H1 (cell line): ENCODE results near the gene IL17RE.

Source experiments
- BACH1 ChIP-seq: IDR thresholded peaks from 2 replicates; pipeline ENCODE4 v1.6.1; 2012; ENCODE audit warnings: low read length, improper control_type of control experiment
- EP300 ChIP-seq, 2 experiments: IDR thresholded peaks; 1 replicate in 1 of 2; 2 replicates in 1 of 2; pipeline ENCODE4 v1.6.1; 2011 to 2012; ENCODE audit warnings: low read depth in 2 of 2, low read length in 2 of 2, mild to moderate bottlenecking in 2 of 2, borderline replicate concordance in 1 of 2, inconsistent platforms in 1 of 2, moderate library complexity in 1 of 2
- GABPA ChIP-seq: IDR thresholded peaks from 2 replicates; pipeline ENCODE4 v1.6.1; 2011; ENCODE audit warnings: mild to moderate bottlenecking, low read length, moderate library complexity, borderline replicate concordance; ENCODE audit not compliant: insufficient read depth
- KDM1A ChIP-seq: fragments of 200-600, 300-600 bp; sonication (generic); IDR thresholded peaks from 2 replicates; pipeline ENCODE4 v1.7.1; 2016; ENCODE audit warnings: mild to moderate bottlenecking, low read length, borderline replicate concordance
- RBBP5 ChIP-seq: IDR thresholded peaks from 2 replicates; pipeline ENCODE4 v1.7.1; 2012; ENCODE audit warnings: low read depth, mild to moderate bottlenecking, inconsistent platforms, low read length, moderate library complexity, borderline replicate concordance
- RXRA ChIP-seq: IDR thresholded peaks from 2 replicates; pipeline ENCODE4 v1.6.1; 2011; ENCODE audit warnings: low read depth, mild to moderate bottlenecking, low read length, moderate library complexity; ENCODE audit not compliant: insufficient read depth
- SP2 ChIP-seq: IDR thresholded peaks from 2 replicates; pipeline ENCODE4 v1.6.1; 2012; ENCODE audit warnings: mild to moderate bottlenecking, low read length, inconsistent platforms
- TCF12 ChIP-seq: IDR thresholded peaks from 2 replicates; pipeline ENCODE4 v1.6.1; 2011; ENCODE audit warnings: low read depth, mild to moderate bottlenecking, low read length
- TF ChIP-seq, protein P1 (sequence below), 3 experiments: IDR thresholded peaks; 1 replicate in 2 of 3; 2 replicates in 1 of 3; pipeline versions ENCODE4 v1.5.1 to v1.6.1; 2011; ENCODE audit warnings: low read length in 3 of 3, mild to moderate bottlenecking in 3 of 3, inconsistent platforms in 2 of 3, low read depth in 1 of 3, moderate library complexity in 1 of 3; ENCODE audit not compliant: insufficient read depth in 1 of 3; ENCODE audit errors: control extremely low read depth in 1 of 3
- TF ChIP-seq, protein P2 (sequence below): IDR thresholded peaks from 2 replicates; pipeline ENCODE4 v1.6.1; 2012; ENCODE audit warnings: inconsistent platforms

GRCh38 chr3:9876991-9877390, 25.7 kb upstream of the IL17RE start:
- no peak for TF ChIP-seq RBBP5
- TF ChIP-seq, protein P1, sequence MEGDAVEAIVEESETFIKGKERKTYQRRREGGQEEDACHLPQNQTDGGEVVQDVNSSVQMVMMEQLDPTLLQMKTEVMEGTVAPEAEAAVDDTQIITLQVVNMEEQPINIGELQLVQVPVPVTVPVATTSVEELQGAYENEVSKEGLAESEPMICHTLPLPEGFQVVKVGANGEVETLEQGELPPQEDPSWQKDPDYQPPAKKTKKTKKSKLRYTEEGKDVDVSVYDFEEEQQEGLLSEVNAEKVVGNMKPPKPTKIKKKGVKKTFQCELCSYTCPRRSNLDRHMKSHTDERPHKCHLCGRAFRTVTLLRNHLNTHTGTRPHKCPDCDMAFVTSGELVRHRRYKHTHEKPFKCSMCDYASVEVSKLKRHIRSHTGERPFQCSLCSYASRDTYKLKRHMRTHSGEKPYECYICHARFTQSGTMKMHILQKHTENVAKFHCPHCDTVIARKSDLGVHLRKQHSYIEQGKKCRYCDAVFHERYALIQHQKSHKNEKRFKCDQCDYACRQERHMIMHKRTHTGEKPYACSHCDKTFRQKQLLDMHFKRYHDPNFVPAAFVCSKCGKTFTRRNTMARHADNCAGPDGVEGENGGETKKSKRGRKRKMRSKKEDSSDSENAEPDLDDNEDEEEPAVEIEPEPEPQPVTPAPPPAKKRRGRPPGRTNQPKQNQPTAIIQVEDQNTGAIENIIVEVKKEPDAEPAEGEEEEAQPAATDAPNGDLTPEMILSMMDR (IDR thresholded peaks at IDR 0.05; ENCODE audit: control extremely low read depth in 1 of 3, insufficient read depth in 1 of 3, low read depth in 1 of 3, low read length in 3 of 3): 0 out of 4 replicates have a peak, but pooled peaks of 1 of the 3 experiments have one; percentile 10
- TF ChIP-seq RXRA: no peak
- no peak for TF ChIP-seq EP300 (IDR thresholded peaks at IDR 0.05; ENCODE audit: borderline replicate concordance in 1 of 2, low read depth in 2 of 2, low read length in 2 of 2)
- TF ChIP-seq SP2: no peak
- TF ChIP-seq, protein P2, sequence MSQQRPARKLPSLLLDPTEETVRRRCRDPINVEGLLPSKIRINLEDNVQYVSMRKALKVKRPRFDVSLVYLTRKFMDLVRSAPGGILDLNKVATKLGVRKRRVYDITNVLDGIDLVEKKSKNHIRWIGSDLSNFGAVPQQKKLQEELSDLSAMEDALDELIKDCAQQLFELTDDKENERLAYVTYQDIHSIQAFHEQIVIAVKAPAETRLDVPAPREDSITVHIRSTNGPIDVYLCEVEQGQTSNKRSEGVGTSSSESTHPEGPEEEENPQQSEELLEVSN: no peak
- no peak for TF ChIP-seq KDM1A
- no peak for TF ChIP-seq TCF12
- no peak for TF ChIP-seq GABPA
- TF ChIP-seq BACH1: no peak
